PC-9 (cell line): ENCODE measurements around the gene NRXN2.

ENCODE experiments used
- CTCF ChIP-seq: fragments of 200-600 bp; sonication (generic); conservative IDR thresholded peaks from 2 replicates; pipeline ENCODE4 v1.6.1; 2017; ENCODE audit warnings: mixed run types, antibody characterized with exemption, mild to moderate bottlenecking, moderate library complexity
- EZH2 ChIP-seq: fragments of 200-600 bp; sonication (generic); IDR thresholded peaks from 2 replicates; pipeline ENCODE4 v1.8.0; 2017; ENCODE audit warnings: antibody characterized with exemption, low read depth

GRCh38 chr11:64619196-64619595 is 103.8 kb downstream of the NRXN2 start:
- TF ChIP-seq CTCF (no peak), EZH2 (no peak)
